SU-DHL-6 (cell line): ENCODE measurements around the gene SNX27.

Source experiments
- CTCF ChIP-seq: fragments of 200-600 bp; sonication (generic); IDR thresholded peaks from one replicate; pipeline ENCODE4 v1.5.1; 2017; ENCODE audit warnings: antibody characterized with exemption, mild to moderate bottlenecking, low read length, moderate library complexity; ENCODE audit not compliant: insufficient read depth, poor library complexity, severe bottlenecking
- EZH2phosphoT487 ChIP-seq: fragments of 200-600 bp; sonication (generic), shearing (Covaris generic); conservative IDR thresholded peaks from 2 replicates; pipeline ENCODE4 v1.6.1; 2018; ENCODE audit warnings: mild to moderate bottlenecking, antibody characterized with exemption, low read length, moderate library complexity, mixed read lengths

GRCh38 chr1:151610142-151610541 is 1.7 kb upstream of the SNX27 start:
- TF ChIP-seq EZH2phosphoT487 = no peak
- TF ChIP-seq CTCF = no peak
